ENCODE data around the gene UBR3.
"Not testable (repeated sequence)": the region's sequence is repeated elsewhere in the genome, so short reads cannot be mapped to it uniquely, and the experiment has no call there.

Gene UBR3

DNA sequence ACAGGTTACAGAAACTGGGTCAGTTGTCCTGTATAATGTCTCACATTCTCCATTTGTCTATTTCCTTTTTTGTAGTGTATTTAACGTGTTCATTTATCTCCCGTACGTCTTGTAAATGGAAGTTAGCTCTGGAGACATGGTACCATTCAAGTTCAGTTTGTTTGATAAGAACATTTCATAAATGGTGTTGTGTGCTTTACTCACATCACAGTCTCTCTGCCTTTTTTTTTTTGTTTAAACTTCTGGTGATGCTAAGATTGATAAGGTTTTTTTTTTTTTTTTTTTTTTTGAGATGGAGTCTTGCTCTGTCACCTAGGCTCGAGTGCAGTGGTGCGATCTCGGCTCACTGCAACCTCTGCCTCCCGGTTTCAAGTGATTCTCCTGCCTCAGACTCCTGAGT is 41.7 kb downstream of the UBR3 start:
- no peak for DNase-seq

- DNase-seq = not testable (repeated sequence)
These were observed 44.1 kb downstream of the UBR3 start for GRCh38 chr2:169871369-169871768.

DNA sequence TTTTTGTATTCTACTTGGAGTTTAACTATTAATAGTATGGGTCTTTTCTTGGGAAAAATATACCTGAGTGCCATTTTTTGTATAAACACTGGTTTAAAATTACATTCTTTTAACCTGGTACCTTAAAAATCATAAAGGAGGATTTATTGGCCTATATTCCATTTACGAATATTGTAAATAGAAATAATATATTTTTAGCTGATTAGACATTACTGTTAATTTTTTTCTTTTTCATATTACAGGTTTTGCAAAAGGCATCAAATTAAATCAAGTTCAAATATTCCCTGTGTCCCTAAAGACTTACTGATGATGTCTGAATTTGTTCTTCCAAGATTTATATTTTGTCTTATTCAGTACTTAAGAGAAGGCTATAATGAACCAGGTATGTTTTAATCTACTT is 44.7 kb downstream of the UBR3 start:
- DNase-seq = no peak

DNA sequence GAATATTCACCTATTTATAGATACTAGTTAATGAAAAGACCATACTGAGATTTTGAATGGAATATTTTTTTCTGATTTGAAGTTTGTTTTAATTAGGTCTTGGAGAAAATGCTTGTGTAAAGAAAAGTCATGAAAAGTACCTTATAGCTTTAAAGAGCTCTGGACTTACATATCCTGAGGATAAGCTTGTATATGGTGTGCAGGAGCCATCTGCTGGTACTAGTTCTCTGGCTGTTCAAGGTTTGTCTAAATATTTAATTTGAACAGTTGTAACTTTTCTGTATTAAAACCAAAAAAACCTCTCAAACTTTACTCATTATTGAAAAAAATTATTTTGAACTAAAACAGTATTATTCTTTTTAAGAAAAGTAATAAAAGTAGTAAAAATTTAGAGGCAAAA is 50.1 kb downstream of the UBR3 start:
- DNase-seq = no peak

- no peak for DNase-seq
These were observed 59.9 kb downstream of the UBR3 start for GRCh38 chr2:169887120-169887519.

- DNase-seq = no peak
These were observed 64.5 kb downstream of the UBR3 start for GRCh38 chr2:169891593-169892298.

- DNase-seq = no peak
These were observed 65.7 kb downstream of the UBR3 start for GRCh38 chr2:169892951-169893350.

DNA sequence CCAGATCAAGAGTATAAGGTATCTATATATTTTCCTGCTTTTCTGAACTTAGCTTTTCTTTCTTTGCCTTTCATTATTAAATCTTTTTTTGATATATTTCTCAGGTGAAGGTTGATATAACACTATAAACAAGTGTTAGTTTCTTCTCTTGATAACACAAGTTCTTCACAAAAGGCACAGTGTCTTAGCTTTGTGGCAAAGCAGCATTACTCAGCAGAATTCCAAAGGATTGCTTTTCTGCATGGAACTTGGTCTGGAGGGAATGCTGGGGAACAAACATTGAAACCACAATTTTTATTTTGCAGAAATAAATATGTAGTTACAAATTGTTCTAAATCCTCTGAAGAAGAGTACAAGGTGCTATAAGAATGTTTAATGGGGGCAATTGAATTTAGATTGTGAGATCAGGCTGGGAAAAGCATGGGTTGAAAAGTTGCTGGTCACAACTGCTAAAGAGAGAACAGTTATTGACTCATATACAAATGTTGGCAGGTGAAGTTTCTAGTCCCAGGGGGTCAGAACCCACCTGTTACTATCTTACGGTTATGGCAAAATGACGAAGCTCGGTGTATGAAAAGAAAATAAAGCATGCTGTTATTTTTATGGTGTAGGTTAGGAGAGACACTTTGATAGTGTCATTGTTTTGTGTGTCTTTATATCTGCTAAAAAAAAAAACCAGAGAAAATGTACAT is 68.2 kb downstream of the UBR3 start:
- no peak for DNase-seq

DNA sequence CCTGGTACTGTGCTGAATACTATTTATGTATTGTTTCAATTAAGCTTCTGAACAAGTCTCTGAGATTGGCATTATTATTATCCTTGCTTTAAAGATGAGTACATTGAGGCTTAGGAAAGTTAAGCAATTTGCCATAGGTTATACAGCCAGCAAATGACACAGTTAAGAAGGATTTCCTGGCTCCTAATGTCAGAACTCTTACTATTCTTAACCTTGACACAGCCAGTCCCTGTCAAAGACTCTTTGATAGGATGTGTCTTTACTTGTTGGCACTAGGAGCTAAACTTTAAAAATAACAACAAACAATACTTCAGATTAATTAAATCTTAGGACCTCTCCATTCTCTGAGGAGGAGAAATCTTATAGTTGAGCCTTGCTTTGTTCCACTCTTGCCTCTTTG is 70.6 kb downstream of the UBR3 start:
- DNase-seq = no peak

GRCh38 chr2:169900103-169900502 is 72.8 kb downstream of the UBR3 start:
- not testable (repeated sequence) for DNase-seq

- no peak for DNase-seq
These were observed 73.4 kb downstream of the UBR3 start for GRCh38 chr2:169900686-169901085.

GRCh38 chr2:169906731-169907130 is 79.5 kb downstream of the UBR3 start:
- no peak for DNase-seq

DNA sequence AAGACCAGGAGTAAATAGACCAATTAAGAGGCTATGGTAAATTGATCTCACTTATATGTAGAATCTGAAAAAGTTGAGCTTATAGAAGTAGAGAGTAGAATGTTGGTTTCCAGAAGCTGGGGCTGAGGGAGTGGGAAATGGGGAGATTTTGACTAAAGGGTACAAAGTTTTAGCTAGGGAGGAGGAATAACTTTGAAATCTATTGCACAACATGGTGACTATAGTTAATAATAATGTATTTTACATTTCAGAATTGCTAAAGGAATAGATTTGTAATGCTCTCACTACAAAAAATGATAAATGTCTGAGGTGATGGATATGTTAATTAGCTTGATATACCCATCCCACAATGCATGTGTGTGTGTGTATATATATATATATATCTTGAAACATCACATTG is 82.1 kb downstream of the UBR3 start:
- DNase-seq = no peak

DNA sequence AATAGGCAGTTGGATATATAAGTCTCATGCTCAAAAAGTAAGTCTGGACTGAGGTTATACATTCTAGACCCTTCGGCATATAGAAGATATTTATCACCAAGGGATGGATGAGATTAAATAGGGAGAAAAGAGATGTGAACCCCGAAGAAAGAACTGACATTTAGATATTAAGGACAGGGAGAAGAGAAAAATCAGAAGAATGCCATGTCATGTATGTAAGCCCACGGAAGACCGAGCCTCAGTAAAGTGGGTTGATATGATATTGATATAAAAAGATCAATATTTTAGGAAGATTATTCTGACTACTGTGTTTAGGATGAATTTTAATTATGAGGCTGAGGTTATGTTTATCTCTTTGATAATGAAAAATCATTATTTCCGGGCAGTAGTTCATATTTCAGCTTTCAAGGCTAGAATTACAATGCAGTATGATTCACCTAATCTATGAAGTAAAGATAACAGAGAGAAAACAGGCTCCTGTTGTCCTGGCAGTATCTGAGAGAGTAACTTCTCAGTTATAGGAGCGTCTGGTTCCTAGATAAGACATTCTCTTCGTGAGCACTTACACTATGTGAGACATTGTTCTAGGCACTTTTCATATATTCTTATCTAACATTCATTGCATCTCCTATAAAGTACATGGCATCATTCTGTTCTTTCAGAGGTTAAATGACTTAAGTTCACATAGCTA is 83.0 kb downstream of the UBR3 start:
- DNase-seq = no peak

GRCh38 chr2:169911119-169911518 is 83.9 kb downstream of the UBR3 start:
- no peak for DNase-seq

- no peak for DNase-seq
These were observed 89.4 kb downstream of the UBR3 start for GRCh38 chr2:169916623-169917022.

DNA sequence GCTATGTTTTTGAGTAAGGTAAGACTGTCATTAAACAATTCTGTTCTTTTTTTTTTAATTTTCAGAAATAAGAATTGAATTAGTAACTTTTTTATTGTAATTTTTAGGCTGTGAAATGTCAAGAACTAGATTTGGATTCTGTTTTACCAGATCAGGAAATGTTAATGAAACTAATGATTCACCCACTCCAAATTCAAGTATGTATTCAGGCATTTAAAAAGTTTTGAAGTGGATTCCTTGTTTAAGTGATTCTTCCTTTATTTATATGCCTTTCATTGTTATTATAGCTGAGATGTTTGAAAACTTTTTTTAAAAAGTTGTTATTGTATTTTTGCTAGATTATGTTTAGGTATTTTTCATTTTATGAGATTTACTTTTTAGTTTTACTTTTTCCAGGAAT is 96.7 kb downstream of the UBR3 start:
- DNase-seq = no peak

DNA sequence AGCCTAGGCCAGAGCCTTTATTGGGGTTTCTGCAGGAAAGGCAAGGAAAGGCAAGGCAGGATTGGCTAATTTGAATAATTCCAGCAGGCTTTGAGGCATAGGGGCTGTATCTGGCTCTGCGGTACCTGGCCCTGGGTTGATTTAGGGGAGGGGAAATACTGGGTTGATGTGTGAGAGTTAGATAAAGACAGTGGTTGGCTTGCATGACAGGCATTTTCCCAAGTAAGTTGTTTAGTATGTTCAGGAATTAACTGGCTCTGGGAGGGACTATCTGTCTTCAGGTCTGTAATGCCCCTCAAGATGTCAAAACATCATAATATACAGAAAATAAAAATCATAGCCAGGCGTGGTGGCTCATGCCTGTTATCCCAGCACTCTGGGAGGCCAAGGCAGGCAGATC is 98.7 kb downstream of the UBR3 start:
- no peak for DNase-seq

- no peak for DNase-seq
These were observed 101.2 kb downstream of the UBR3 start for GRCh38 chr2:169928463-169928864.

DNA sequence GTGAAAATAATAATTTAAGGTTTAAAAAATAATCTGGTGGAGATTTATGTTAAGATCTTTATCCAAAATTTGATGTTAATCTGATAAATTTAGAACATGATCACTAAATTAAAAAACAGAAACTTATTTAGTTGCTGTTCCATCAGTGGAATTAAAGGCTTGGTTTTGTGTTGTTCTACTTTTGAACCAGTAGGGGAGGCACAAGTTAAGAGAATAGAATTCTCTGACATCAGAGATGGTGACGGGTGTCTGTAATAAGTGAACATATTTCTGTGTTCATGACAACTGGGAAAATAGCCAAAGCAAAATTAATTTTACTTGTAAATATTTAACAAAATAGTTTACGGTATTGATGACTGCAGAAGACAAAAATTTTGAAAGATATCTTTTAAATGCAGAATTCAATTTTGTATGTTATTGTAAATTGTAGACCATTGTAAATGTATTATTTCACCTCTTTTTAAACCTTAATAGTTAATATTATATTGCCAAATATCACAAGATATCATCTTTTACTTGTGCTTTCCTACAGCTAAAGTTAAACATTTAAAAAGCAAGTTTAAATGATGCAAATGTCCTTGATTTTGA is 106.0 kb downstream of the UBR3 start:
- peak; percentile 21 for DNase-seq

- not testable (repeated sequence) for DNase-seq
These were observed 109.4 kb downstream of the UBR3 start for GRCh38 chr2:169936652-169937051.

DNA sequence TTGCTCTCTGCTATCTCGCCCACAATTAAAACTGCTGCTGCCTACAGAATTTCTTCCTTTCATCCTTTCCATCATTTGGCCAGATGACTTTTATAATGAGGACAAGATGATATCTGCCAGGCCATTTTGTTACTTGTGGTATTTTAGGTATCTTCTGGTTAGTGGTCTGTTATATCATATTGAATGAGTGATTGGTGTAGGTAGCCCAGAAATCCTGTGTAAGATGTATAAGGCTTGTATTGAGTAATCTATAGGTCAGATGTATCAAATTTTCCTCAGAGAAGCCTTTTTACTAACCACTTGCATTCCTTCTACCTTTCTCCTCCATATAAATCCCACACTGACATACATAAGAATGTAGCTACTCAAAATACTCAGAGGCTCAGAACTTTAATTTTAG is 118.3 kb downstream of the UBR3 start:
- no peak for DNase-seq

GRCh38 chr2:169946092-169946491 is 118.8 kb downstream of the UBR3 start:
- DNase-seq = no peak

DNA sequence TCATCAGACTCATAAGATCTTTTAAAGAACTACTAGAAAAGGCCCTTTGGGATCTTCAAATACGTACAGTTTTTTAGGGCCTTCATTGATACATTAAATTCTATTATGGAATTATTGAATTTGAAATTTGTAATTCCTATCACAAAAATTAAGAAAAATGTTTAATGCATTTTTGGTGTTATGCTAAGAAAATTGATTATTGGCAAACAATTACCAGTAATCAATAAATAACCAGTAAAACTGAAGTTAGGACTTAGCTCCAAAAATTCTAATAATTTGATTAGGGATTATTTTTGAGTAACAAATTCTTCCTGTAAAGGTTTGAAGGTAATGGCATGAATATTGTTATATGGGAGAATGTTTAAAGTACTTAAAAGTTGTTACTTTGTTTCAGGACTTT is 119.3 kb downstream of the UBR3 start:
- no peak for DNase-seq

Measured in SHP77 treated with DMSO at 0.1 percent for 48 hours (cell line).